Hypothalamus (tissue), 51 donors: ENCODE results near the gene IRS2.
A peak's percentile ranks its signal among the peaks of the same experiment; 100 is the strongest.

Experiments used
- DNase-seq, 51 donors: peaks; one replicate each; lab custom pipeline; 2025; lab: John Stamatoyannopoulos, UW

IRS2 gene

DNA sequence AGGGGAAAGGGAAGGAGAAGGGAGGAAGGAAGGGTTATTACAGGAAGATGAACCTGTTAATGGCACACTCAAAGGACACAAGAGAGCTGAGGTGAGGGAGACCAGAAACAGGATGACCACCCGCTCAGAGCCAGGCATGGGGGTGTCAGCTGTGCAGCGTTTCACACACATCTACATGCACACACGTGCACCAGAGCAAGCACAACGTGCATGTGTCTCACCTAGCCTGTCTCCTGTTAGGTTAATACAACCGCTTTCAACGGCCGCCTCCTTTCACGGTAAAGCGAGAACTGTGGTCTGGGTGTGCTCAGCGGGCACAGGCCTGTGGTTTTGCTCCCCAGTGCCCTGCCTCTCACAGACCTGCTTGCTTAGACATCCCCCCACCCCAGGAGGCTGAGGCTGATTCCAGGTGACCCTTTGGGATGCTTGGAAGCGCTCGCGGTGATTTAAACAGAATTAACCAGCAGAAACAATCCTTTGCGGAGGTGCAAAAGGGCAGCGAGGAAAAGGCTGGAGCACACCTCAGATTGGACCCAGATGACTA lies 27.4 kb downstream of the IRS2 start:
- DNase-seq, result no peak

DNA sequence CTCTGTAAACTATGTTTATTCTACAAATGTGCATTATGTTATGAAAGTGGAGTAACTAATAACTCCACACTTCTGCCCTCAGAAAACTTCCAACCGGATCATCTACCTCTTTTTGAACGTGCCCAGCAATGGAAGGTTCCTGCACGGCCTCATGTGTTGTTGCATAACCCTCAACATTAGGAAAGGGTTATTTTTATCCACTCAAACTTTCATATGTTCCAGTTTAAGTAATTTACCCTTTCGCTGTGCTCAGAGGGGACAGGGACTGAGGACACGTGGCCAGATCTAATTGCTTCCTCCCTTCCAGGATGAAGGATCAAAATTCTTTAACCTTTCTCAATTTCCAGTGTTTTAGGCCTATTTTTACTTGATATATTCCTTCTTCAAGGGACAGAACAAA lies 29.6 kb downstream of the IRS2 start:
- no peak for DNase-seq

DNA sequence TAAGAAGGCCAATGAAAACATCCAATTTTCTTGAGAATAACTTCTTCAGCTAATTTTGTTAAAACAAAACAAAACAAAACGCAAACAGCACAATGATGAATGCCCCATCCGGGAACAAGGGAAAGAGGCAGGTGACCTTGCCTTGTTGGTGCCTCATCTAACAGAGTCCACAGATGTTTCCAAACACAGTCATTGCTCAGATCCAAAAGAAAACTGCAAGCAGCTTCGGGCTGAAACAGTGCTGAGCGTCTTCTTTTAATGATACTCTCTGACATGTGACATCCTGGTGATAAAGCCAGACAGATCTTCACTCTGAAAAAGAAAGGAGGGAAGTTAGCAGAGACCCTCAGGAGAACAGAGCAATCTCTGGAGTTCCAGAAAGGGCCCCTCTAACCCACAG lies 30.4 kb downstream of the IRS2 start:
- DNase-seq, result no peak

DNA sequence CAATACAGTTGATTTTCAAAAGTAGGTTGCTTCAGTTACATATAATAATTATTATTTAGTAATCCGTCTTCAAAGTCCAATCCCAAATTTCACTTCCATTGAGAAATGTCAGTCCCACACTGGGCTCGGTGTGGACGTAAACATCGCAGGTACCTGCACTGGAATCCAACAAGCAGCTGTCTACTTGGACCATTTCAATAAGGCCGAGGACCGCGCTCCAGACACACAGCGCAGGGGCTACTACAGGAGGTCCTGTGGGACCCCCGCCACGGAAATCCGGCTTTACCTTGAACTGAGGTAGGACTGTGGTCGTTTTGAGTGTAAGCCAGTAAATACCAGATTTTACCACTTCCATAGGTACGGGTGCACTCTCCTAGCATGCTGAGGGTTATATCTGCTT lies 30.8 kb downstream of the IRS2 start:
- DNase-seq, result no peak

DNA sequence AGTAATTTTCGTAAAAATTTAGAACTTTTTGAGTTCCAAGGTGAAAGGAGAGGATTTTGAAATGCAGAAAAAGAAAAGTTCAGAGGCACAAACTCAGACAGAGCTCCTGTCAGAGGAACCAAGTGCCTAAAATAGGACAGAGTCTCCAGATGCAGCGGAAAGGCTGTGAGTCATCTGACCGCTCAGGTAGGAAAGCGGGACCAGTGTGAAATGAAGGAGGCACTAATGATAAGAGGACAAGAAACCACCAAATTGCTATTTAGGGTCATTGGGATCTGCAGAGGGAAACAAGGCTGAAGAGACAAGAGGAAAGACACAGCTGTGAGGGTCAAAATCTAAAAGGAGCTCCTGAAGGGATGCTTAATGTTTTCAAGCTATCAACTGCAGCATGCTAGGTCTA lies 34.9 kb downstream of the IRS2 start:
- no peak for DNase-seq

DNA sequence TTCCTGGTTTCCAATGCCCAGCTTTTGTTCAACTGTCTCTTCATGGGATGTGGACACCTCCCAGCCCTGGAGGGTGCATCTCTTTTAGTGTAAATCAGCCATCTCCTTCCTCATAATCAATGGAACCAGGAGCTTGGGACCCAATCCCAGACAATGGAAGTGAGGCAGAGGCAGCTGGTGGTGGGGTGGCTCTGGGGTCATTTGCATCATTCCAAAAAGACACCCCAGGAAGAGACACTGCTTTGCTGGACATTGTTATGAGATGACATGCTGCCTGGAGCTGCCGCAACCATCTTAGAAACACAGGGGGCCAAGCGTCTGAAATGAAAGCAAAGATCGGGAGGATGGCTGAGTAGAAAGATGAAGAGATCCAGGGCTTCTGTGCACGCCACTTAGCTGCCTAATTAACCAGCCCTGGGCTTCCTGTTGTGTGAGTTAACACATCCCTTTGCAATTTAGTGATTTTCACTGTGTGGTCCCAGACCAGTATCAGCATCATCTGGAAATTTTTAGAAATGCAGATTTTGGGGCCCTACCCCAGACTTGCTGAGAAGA lies 36.1 kb downstream of the IRS2 start:
- DNase-seq, result no peak

DNA sequence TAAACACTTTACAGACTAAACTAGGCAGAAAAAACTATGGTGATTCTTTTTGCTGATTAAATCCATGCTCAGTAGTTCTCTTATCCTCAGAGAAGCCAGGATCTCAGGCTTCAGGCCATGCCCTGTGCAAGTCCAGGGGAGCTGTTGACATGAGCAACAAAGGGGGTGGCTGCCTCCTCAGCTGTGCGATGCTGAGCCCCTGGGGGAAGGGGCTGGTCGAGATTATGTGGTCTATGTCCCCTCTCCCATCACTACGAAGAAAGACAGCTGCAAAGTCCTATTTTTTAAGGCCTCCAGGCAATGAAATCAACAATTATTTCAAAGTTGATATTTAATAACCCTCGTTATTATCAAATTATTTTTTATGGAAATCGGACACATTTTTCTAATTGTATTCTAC lies 37.0 kb downstream of the IRS2 start:
- no peak for DNase-seq

DNA sequence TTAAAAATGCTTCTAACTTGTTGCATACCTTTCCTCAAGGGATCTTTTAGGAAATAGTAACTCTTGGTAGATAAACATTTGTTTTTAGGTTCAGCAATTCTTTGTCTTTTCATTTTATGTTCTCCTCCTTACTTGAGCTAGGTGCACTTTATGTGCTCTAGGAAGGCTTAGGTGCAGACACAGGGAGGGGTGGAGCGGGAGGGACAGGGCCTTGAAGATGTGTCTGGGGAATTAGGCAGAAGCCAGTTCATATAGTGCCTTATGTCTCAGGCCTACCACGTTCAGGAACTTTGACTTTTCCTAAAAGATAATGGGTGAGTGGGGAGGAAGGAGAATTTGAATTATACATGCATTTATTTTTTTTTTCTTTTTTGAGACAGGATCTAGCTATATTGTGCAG lies 37.7 kb downstream of the IRS2 start:
- no peak for DNase-seq

DNA sequence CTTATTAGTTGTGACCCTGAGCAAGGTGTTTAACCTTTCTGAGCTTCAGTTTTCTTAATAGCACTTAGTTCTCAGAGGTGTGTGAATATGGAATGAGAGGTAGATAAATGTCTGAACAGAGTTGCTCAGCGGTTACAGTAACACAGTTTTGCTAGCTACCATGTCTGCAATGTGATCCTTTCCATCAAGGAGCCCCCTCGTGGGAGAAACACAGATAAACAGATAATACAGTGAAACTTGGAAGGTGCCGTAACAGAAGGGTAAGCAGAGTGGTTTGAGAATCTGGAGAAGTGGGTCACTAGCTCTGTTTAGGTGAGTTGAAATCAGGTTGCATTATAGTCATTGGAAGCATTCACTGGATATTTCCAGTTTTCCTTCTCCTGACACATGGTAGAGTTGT lies 38.9 kb downstream of the IRS2 start:
- no peak for DNase-seq

DNA sequence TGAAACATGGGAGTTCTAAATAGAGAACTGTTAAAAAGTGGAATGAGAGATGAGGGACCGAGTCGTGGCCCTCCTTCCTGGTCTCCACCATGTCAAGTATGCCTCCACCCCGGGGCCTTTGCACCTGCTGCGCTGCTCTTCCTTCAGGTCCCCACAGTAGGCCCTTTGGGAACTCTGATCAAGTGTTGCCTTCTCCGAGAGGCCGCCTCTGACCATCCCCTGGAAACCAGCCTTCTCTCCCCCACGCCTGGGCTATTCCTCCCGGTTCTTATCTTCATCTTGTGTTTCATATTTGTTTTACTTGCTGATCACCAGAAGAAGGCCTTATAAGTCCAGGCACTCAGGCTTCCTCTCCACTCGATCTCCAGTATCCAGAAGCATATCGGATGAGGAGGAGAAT lies 40.0 kb downstream of the IRS2 start:
- DNase-seq, result no peak

DNA sequence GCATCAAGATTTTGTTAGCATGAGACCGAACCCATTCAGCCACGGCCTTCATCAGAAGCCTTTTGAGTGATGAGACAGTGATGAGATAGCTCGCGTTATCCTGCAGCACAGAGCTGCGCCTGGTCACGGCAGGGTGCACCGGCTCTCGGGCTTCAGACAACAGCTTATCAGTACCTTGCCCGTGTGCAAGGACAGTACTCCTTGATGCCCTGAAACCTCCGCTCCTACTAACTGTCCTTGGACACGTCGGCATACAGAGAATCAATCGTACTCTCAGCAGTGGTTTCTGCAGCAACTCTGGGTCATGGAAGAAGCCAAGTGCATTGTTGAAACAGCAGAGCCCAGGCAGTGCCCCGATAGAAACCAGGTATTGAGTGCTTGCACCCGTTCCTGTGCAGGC lies 40.7 kb downstream of the IRS2 start:
- no peak for DNase-seq

DNA sequence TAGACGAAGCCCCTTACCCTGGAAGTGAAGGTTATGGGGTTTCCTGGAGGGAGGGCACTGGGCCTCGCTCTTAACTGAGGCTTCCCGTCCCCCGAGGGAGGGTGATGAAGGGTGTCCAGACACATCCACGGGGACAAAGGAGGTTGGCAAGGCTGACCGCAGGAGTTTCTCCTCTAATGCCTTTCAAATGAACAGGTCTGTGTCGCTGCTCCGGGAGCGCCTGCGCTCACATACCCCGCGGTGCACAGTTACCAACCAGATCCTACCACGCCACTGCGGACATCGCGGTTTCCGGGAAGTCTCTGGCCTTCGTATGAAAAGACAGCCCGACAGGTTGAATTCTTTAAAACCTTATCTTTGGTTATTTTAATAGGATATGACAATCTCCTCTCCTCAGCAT lies 41.3 kb downstream of the IRS2 start:
- no peak for DNase-seq

DNA sequence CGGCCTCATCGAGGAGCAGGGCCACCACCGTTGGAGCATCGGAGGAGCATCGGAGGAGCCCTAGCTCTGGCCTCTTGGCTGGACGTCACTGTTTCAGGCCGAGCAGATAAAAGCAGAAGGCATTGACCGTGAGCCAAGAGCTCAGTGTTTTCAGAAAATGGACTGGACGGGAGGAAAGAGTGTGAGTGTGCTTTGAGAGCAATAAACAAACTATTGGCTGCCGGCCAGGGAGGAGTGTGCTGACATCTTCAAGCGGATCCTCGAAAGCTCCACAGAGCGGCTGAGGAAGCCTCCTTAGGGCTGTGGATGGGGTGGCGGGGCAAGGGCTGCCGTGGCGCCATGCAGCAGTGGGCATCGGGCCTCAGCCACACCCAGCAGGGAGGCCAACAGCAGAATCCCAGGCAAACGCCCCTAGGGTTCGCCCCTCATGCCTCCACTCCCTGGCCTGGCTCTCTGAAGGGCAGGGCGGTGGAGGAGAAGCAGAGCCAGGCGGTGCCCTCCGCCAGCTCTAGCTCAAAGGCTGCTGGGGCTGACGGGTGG lies 41.8 kb downstream of the IRS2 start:
- DNase-seq, result peak in 16 of 51 donors; percentile 21 to 67 (median 42)

DNA sequence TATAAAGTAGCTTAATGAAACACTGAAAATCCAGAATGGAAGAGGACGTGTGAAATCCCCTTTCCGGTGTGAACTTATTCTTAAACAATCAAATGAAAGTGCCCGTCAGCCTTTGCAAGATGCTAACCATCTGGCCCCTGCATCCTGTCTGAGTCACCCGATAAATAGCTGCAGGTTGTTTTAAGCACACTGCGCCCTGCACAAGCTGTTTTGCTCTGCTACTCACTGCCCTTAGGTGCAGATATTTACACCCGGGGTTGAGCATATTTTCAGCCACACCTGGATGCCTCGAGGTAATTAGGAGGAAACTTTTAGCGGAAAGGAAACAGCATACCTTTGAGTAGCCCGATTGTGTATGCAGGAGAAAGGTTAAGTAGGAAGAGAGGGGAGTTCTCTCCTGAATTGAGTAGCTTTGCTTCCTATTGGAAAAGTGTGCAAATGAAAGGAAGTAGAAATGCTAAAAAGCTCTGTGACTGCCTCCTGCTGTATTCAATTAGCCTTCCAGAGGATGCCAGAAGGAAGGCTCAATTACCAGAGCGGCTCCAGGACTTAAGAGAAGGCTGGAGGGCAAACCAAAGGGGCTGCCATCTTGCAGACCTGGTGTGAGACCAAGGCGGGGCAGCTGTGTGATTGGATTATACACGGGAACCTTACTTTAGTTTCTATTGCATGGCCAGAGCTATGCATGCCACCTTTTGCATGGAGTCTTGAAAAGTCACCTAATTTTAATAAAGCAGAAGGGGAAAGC lies 42.5 kb downstream of the IRS2 start:
- no peak for DNase-seq

DNA sequence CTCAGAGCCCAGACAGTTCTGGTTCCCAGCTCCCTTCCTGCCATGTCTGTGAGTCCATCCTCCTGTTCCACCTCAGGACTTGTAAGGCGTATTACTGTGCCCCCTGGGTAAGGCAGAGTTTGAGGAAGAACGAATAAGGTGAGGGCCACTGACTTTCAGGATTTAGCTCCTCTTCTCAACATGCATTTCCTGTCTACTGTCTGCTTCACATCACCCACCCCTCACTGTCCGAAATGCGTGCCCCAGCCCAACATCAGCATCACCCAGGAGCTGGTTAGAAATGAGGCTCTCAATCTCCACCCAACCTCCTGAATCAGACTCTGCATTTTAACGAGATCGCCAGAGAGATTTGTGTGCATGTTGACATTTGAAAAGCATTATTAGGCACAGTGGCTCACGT lies 44.4 kb downstream of the IRS2 start:
- no peak for DNase-seq

DNA sequence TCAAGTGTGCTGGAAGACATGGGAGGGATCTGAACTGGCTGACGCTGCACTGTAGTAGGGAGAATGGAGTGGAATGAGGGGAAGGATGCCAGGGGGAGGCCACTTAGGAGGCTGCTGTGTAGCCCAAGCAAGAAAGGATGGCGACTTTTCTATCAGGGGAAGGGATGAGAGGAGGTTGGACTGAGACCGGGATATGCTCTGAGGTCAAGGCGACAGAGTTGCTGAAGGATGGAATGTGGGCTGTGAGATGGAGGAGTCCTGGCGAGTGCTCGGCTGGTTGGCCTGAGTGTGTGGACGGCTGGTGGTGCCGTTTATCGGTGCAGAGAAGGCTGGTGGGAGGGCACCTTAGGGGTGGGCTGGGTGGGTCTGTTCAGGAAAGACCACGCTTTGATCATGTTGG lies 45.7 kb downstream of the IRS2 start:
- DNase-seq, result no peak

DNA sequence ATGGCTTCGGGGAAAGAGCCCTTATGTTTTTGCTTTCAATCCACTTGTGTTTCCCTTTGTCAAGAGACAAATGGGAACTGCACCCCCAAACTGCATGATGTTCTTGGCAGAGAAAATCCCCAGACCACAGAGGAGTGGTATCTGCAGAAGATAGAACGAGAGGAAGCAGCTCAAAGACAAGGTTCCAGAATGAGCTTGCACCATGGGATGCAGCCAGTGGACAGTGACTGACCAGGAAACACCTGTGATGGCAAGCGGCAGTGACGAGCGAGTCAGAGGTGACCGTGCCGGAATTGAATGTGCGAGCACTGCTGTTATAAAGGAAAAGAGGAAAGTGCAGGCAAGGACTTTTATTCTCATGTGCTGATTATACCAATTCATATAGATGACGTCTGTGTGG lies 46.3 kb downstream of the IRS2 start:
- DNase-seq, result peak in 8 of 51 donors; percentile 23 to 40 (median 30)

DNA sequence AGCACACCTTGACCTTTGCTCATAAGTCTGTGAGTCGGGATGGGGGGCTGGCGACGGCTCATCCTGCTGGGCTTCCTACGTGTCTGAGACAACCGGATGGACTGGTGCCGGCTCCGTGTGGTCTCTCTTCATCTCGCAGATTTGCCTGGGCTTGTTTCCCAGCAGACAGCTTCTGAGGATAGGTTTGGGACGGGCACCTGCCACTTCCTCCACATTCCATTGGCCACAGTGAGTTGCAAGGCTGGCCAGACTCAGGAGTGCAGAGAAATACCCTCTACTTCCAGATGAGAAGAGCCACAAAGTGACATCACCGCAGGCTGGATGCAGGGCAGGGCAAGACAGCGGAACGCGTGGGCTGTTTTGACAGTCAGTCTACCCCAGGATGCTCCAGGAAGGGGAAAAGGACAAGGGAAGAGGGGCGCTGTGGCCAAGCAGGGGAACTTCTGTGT lies 48.1 kb downstream of the IRS2 start:
- peak in 1 of 51 donors; percentile 10 for DNase-seq

DNA sequence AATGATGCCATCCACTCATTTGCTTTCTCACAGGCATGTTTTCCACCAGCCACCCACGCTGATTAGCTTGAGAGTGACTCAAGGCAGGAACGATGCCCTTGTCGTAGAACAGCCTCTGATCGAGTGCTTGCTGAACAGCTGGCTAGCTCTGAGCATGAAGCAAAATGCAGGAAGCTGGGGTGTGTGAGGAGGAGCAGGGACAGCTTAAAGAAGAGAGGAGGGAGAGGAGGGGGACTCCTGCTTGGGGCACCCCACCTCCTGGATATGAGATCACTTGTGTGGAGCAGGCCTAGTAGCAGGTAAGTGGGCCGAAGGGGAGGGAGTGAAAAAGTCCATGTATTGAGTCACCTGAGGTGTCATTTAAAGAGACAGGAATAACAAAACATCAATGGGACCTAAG lies 48.8 kb downstream of the IRS2 start:
- no peak for DNase-seq

DNA sequence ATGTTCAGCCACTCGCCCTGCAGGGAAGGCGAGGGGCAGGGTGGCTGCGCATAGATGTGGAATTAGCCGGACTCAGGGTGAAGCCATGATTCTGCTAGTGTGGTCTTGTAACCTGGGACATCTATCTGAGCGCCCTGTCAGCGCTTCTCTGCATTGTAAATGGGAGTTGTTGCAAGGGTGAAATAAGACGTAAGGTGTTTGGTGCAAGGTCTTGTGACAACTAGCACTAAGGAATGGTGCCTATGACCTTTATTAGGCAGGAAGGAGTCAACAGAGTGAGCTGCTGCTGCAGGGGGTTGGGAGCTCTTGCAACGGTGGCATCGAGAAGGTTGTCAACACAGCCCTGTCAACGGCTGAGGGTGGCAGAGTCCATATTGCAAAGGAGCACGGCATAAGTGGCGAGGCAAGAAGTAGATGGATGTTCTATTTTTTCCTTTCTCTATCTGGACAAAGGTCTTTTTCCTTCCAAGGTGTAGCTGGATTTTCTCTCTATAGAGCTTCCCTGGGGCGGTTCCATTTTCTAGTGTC lies 49.3 kb downstream of the IRS2 start:
- no peak for DNase-seq

DNA sequence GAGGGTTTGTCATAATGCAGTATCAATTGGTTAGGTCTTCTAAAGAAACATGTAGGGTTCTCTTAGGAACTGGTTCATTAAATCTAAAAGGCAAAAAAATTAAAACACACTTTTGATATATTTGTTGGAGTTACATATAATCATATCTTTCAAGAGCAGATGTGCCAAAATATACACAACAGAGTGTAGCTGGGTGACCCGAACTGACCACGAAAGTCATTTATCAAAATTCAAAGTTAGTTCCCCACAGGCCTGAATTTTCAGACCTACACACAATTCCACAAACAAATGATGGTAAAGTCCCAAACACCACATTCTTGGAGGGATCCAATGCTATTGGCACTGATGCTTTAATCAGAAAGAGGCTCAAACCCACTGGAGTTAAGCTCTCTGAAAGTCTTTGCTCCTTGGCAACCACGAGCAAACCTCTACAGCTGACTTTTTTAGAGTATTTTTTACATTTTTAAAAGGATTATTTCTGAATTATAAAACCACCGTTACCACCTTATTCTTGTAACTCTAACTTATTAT lies 50.9 kb downstream of the IRS2 start:
- no peak for DNase-seq
